GM12872 (cell line): Measurements from ENCODE around the gene IFNG-AS1.

Source experiments
- CTCF ChIP-seq: IDR thresholded peaks from 3 replicates; pipeline ENCODE4 v1.5.1; 2011; ENCODE audit warnings: low read depth, mild to moderate bottlenecking, low read length, moderate library complexity; ENCODE audit not compliant: insufficient read depth

The IFNG-AS1 gene

GRCh38 chr12:67989184-67989920 lies at the start of gene IFNG-AS1:
IFNG-AS1 (plus strand) TSS chr12:67989447.
- no peak for TF ChIP-seq CTCF

GRCh38 chr12:67939611-67940010 lies 49.6 kb upstream of the IFNG-AS1 start:
- no peak for TF ChIP-seq CTCF

GRCh38 chr12:67940780-67941243 lies 48.4 kb upstream of the IFNG-AS1 start:
- TF ChIP-seq CTCF: no peak

- no peak for TF ChIP-seq CTCF
These were observed 46.5 kb upstream of the IFNG-AS1 start for GRCh38 chr12:67942724-67943123.

GRCh38 chr12:67943141-67943892 lies 45.9 kb upstream of the IFNG-AS1 start:
- peak; percentile 67 for TF ChIP-seq CTCF

- TF ChIP-seq CTCF: no peak
These were observed 45.2 kb upstream of the IFNG-AS1 start for GRCh38 chr12:67944093-67944492.

DNA sequence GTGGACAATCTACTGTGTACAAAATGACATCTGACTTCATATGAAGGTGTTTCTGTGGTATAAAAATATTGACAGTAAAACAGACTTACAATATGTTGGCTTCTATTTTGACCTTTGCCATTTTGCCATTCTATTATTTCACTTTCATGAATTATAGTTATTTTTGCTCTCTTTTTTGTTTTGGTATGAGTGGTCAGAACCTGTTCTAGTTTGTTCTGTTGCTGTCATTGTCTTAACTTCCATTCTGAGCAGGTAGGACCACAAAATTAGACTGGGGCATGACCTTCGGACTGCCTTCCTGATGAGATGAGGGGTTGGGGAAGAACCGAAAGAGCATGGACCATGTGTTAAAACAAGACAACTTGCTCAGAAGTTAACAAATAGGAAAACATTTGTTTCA lies 36.5 kb upstream of the IFNG-AS1 start:
- TF ChIP-seq CTCF: no peak
